Hematopoietic multipotent progenitor cell (in vitro differentiated cells): ENCODE measurements around the gene UBE2E3. TPM values are rescaled to one million over a fixed set of nuclear protein-coding genes. Genes with fewer than 3 reads are reported as not detected.

Experiments
- DNase-seq, 3 donors: peaks; one replicate each; pipeline ENCODE4 v3.0.0-alpha.2; 2011 to 2015; ENCODE audit warnings: low read depth in 2 of 3, low spot score in 2 of 3
- total RNA-seq: library from RNA; depleted of rRNA; stranded (reverse); fragments of >200 nt; gene quantifications from one replicate; pipeline ENCODE4 v1.2.3, GENCODE V29; 2012

The UBE2E3 gene
- total RNA-seq, 1 donor: 36.4 TPM

- no peak for DNase-seq
These were observed 1.3 kb upstream of the UBE2E3 start for GRCh38 chr2:180978903-180979748.

GRCh38 chr2:180979749-180980105, 678 bp upstream of the UBE2E3 start:
- DNase-seq: peak in 1 of 3 donors; percentile 9

- peak in 2 of 3 donors; percentile 22 to 36 for DNase-seq
These were observed 822 bp downstream of the UBE2E3 start for GRCh38 chr2:180980943-180981911.

- peak in 2 of 3 donors; percentile 46 to 73 for DNase-seq
These were observed 3.2 kb downstream of the UBE2E3 start for GRCh38 chr2:180983468-180984242.

- DNase-seq: no peak
These were observed 5.5 kb downstream of the UBE2E3 start for GRCh38 chr2:180985771-180986395.

- DNase-seq: no peak
These were observed 6.7 kb downstream of the UBE2E3 start for GRCh38 chr2:180987146-180987545.

- no peak for DNase-seq
These were observed 9.9 kb downstream of the UBE2E3 start for GRCh38 chr2:180990337-180990736.

GRCh38 chr2:180990794-180991193, 10.4 kb downstream of the UBE2E3 start:
- DNase-seq: no peak

- DNase-seq: no peak
These were observed 11.0 kb downstream of the UBE2E3 start for GRCh38 chr2:180991361-180991760.

- DNase-seq: no peak
These were observed 11.4 kb downstream of the UBE2E3 start for GRCh38 chr2:180991820-180992219.

GRCh38 chr2:180992994-180993393, 12.6 kb downstream of the UBE2E3 start:
- no peak for DNase-seq

GRCh38 chr2:180999274-180999964, 19.0 kb downstream of the UBE2E3 start:
- no peak for DNase-seq

- DNase-seq: no peak
These were observed 24.4 kb downstream of the UBE2E3 start for GRCh38 chr2:181004647-181005325.

GRCh38 chr2:181005326-181005655, 24.9 kb downstream of the UBE2E3 start:
- no peak for DNase-seq

- DNase-seq: no peak
These were observed 25.4 kb downstream of the UBE2E3 start for GRCh38 chr2:181005809-181006208.

GRCh38 chr2:181007086-181007837, 26.9 kb downstream of the UBE2E3 start:
- no peak for DNase-seq

GRCh38 chr2:181008407-181008806, 28.0 kb downstream of the UBE2E3 start:
- DNase-seq: no peak

GRCh38 chr2:181021199-181021789, 40.9 kb downstream of the UBE2E3 start:
- no peak for DNase-seq
